ENCODE measurements around the gene GRM1.

The GRM1 gene

DNA sequence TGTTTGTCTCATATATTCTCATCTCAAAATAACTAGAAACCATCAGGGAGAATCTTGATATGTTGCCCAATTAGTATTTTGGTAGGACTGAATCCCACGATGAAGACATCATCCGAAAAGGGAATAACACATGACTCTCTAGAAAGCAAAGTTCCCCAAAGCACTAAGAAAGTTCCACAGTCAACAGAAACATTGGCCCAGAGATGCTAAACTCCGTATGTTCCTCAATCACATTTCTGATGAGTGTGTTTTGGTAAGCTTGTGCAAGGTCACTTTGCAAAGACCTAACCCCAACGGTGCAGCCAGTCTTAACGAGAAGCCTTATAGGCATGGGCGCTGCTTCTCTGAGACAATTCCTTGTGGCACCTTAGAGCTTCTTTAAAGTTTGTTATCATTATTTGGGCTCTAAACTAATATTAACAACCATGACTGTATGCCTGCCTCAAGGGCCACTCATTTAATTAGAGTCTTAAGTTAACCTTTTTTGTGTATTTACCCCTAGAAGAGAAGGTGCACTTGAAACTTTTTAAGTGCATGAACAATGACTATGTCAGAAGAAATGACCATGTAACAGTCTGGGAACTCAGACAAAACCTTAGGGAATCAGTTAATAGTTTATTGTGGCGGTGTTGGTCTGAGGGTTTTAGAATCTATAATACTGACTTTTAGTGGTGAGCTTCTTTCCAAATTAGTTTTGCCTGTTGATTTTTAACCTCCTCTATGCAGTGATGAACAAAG lies 312.8 kb downstream of the GRM1 start:
- H3K36me3 Mint-ChIP-seq: no peaks in the 10 kb centered on the region
- peaks cover 8% of the 10 kb centered on the region for H3K27me3 Mint-ChIP-seq
- H3K4me3 Mint-ChIP-seq: no peak overlapping the region
- H3K9me3 Mint-ChIP-seq: no peaks in the 10 kb centered on the region
- H3K4me1 Mint-ChIP-seq: no peaks in the 10 kb centered on the region
- no peak overlapping the region for H3K27ac Mint-ChIP-seq

- no peaks in the 10 kb centered on the region for H3K9me3 Mint-ChIP-seq
- no peaks in the 10 kb centered on the region for H3K4me1 Mint-ChIP-seq
- H3K27me3 Mint-ChIP-seq: peaks cover 5% of the 10 kb centered on the region
- H3K4me3 Mint-ChIP-seq: no peak overlapping the region
- H3K27ac Mint-ChIP-seq: no peak overlapping the region
- no peaks in the 10 kb centered on the region for H3K36me3 Mint-ChIP-seq
These were observed 316.7 kb downstream of the GRM1 start for GRCh38 chr6:146345598-146345997.

GRCh38 chr6:146347090-146347489 lies 318.2 kb downstream of the GRM1 start:
- no peak overlapping the region for H3K27ac Mint-ChIP-seq
- no peaks in the 10 kb centered on the region for H3K9me3 Mint-ChIP-seq
- H3K4me3 Mint-ChIP-seq: no peak overlapping the region
- H3K4me1 Mint-ChIP-seq: no peaks in the 10 kb centered on the region
- H3K27me3 Mint-ChIP-seq: peaks cover 5% of the 10 kb centered on the region
- no peaks in the 10 kb centered on the region for H3K36me3 Mint-ChIP-seq

DNA sequence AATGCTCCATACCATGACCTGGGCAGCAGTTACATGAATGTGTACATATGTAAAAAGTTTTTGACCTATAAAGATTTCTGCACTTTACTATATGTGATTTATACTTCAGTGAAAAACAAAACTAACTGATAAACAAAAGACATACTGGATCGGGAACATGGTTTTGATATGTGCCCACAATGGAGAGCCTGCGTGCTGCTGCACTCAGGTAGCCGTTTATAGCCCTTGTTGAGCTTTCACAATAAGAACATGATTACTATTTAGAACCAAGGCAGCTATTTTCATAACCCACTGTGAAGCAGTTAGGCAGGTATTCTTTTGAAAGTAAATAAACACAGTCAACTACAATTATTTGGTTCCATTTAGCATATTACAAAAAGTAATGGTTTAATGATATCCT lies 318.8 kb downstream of the GRM1 start:
- Mint-ChIP-seq H3K9me3 (no peaks in the 10 kb centered on the region), H3K4me3 (no peak overlapping the region), H3K27ac (no peak overlapping the region), H3K36me3 (no peaks in the 10 kb centered on the region), H3K4me1 (no peaks in the 10 kb centered on the region), H3K27me3 (peaks cover 5% of the 10 kb centered on the region)

DNA sequence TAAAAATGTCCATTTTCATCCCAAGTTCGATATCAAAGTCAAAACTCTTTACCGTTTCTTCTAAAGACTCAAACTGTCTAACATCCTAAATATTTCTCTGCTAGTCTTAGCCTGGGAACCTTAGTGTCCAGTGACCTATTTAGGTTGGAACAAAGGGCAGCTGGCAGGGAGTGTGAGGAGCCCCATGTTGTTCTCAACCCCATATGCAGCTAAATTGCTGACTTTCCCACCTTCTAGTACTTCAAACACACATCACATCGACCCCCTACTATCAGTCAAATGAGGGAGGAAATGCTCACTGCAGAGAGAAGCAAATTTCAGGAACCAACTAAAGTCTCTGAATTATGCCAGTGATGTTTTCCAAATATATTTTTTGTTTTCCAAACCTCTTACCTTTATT lies 322.2 kb downstream of the GRM1 start:
- H3K4me3 Mint-ChIP-seq: no peak overlapping the region
- H3K4me1 Mint-ChIP-seq: no peaks in the 10 kb centered on the region
- no peak overlapping the region for H3K27ac Mint-ChIP-seq
- no peaks in the 10 kb centered on the region for H3K9me3 Mint-ChIP-seq
- no peaks in the 10 kb centered on the region for H3K36me3 Mint-ChIP-seq
- no peaks in the 10 kb centered on the region for H3K27me3 Mint-ChIP-seq

DNA sequence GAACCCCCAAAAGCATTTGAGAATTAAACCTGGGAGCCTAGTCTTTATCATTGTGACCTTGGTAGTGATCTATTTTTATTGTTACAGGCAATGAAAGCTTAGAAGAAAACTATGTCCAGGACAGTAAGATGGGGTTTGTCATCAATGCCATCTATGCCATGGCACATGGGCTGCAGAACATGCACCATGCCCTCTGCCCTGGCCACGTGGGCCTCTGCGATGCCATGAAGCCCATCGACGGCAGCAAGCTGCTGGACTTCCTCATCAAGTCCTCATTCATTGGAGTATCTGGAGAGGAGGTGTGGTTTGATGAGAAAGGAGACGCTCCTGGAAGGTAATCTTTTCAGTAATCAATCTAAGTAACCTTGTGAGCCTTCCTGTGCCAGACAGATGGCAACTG lies 323.3 kb downstream of the GRM1 start:
- no peaks in the 10 kb centered on the region for H3K4me1 Mint-ChIP-seq
- no peaks in the 10 kb centered on the region for H3K36me3 Mint-ChIP-seq
- H3K9me3 Mint-ChIP-seq: no peaks in the 10 kb centered on the region
- no peak overlapping the region for H3K27ac Mint-ChIP-seq
- no peaks in the 10 kb centered on the region for H3K27me3 Mint-ChIP-seq
- no peak overlapping the region for H3K4me3 Mint-ChIP-seq

GRCh38 chr6:146354451-146354850 lies 325.6 kb downstream of the GRM1 start:
- no peaks in the 10 kb centered on the region for H3K9me3 Mint-ChIP-seq
- no peaks in the 10 kb centered on the region for H3K36me3 Mint-ChIP-seq
- H3K27me3 Mint-ChIP-seq: no peaks in the 10 kb centered on the region
- H3K4me3 Mint-ChIP-seq: no peak overlapping the region
- no peaks in the 10 kb centered on the region for H3K4me1 Mint-ChIP-seq
- H3K27ac Mint-ChIP-seq: no peak overlapping the region

DNA sequence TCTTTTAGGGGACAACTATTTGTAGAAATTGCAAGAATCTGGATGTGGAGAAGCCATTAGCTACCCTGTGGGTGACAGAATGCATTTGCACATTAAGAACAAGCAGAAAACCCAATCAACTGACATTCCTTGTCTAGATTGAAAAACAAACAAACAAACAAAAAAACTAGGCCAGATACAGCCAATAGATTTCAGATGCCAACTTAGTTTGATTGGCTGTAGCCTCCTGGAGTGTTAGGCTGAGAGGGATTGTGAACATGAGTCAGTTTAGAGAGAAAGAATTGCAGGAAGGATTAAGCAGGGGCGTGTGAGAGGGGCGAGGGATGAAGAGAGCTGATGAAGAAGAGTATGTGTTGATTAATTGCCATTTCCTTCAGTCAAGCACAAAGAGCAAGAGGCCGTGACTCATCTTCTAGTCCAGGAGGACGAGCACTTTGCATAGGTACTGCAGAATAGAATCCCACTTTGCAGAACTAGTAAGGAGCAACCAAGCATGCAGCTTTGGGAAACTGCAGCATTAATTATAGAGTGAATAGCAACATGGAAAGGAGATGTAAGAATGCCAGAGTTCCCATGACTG lies 326.7 kb downstream of the GRM1 start:
- no peaks in the 10 kb centered on the region for H3K36me3 Mint-ChIP-seq
- H3K4me3 Mint-ChIP-seq: no peak overlapping the region
- no peaks in the 10 kb centered on the region for H3K4me1 Mint-ChIP-seq
- H3K27me3 Mint-ChIP-seq: no peaks in the 10 kb centered on the region
- H3K9me3 Mint-ChIP-seq: no peaks in the 10 kb centered on the region
- no peak overlapping the region for H3K27ac Mint-ChIP-seq

DNA sequence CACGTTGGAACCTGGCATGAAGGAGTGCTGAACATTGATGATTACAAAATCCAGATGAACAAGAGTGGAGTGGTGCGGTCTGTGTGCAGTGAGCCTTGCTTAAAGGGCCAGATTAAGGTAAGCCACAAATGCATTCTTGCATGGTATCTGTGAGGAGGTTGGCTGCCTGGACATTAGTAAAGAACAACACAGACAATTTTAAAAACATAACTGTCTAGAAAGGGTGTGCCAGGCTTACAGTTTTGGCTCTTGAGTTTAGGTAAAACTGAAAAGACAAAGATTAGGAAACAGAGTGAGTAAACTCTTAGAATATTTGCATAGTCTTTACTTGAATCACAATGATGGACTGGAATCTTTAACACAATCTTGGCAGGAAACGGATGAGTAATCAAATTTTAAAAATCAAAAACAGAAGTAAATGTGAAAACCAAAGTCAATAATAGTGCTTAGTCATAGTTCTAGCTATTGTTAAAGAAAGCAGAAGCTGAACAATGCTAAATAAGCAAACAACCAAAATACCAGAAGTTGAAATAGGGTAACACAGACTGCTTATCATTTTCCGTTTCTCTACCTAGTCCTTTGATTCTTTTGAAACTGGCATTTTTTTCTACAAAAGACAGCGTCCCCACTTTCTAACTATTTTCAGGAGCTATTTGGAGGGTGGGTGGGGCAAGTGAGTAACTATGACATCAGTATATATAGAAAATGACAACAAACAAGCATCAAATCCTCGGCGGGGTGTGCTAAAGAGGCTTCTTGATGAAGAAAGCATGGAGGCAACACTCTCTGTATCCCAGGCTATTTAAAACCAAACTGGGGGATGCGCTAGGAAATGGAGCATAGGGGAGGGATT lies 328.9 kb downstream of the GRM1 start:
- Mint-ChIP-seq H3K9me3 (no peaks in the 10 kb centered on the region), H3K36me3 (no peaks in the 10 kb centered on the region), H3K27ac (peak overlapping the region; percentile 24), H3K4me3 (no peak overlapping the region), H3K27me3 (no peaks in the 10 kb centered on the region), H3K4me1 (no peaks in the 10 kb centered on the region)

- Mint-ChIP-seq H3K27me3 (no peaks in the 10 kb centered on the region), H3K4me1 (no peaks in the 10 kb centered on the region), H3K27ac (no peak overlapping the region), H3K9me3 (no peaks in the 10 kb centered on the region), H3K4me3 (no peak overlapping the region), H3K36me3 (no peaks in the 10 kb centered on the region)
These were observed 329.7 kb downstream of the GRM1 start for GRCh38 chr6:146358431-146359046.

DNA sequence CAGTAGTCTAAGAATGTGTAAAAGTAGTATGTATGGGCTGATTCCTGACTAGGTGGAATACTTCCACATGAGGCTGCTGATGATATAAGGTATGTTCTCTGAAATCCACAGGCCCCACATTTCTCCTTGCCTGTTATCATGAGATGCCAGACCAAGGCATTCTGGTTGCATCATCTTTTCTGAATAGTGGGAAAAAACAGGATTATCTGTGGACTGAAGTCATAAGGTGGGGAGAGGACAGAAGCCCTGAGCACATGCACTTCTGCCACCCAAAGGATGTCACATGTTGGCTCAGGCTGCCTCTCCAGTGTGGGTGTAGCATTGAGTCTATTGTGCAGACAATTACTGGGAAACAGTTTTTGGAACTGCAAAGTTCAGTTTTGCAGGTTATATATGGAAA lies 330.3 kb downstream of the GRM1 start:
- H3K4me3 Mint-ChIP-seq: no peak overlapping the region
- H3K36me3 Mint-ChIP-seq: no peaks in the 10 kb centered on the region
- no peaks in the 10 kb centered on the region for H3K9me3 Mint-ChIP-seq
- H3K27ac Mint-ChIP-seq: no peak overlapping the region
- no peaks in the 10 kb centered on the region for H3K4me1 Mint-ChIP-seq
- no peaks in the 10 kb centered on the region for H3K27me3 Mint-ChIP-seq

DNA sequence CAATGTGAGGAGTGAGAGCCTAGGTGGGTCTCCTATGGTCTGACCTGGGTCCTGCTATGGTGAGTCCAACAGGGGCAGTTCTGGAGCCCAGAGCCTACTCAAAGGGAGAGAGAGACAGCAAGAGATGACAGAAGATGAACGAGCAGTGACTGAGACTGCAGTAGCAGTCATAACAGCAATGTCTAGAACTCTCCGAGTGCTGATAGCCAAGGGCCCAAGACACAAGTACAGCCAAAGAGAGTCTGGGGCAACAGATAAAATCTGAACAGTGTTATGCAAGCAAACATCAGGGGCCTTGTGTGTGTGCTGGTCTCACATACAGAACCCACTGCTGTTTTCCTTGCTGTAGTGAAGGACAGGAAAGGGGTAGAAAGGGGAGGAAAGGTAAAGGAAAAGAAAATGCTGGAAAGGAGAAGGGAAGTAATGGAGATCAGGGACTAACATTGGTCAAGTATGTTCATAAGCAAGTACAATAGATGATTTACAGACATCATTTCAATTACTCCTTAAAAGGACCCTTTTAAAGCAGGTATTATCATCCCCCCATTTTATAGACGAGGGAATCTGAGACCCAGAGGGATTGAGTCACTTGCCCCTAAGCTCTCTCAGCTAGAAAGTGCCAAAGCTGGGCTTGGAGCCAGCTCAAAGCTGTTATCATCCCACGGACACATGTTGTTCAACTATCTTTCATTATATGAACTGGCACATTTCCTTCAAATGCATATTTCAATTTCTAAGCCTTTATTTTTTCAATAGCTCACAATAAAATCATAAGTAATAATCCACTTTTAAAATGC lies 332.5 kb downstream of the GRM1 start:
- Mint-ChIP-seq H3K4me3 (no peak overlapping the region), H3K27ac (no peak overlapping the region), H3K4me1 (no peaks in the 10 kb centered on the region), H3K9me3 (no peaks in the 10 kb centered on the region), H3K27me3 (no peaks in the 10 kb centered on the region), H3K36me3 (no peaks in the 10 kb centered on the region)

GRCh38 chr6:146363838-146364607 lies 335.2 kb downstream of the GRM1 start:
- Mint-ChIP-seq H3K9me3 (no peaks in the 10 kb centered on the region), H3K4me1 (no peaks in the 10 kb centered on the region), H3K27me3 (no peaks in the 10 kb centered on the region), H3K27ac (no peak overlapping the region), H3K4me3 (no peak overlapping the region), H3K36me3 (no peaks in the 10 kb centered on the region)

DNA sequence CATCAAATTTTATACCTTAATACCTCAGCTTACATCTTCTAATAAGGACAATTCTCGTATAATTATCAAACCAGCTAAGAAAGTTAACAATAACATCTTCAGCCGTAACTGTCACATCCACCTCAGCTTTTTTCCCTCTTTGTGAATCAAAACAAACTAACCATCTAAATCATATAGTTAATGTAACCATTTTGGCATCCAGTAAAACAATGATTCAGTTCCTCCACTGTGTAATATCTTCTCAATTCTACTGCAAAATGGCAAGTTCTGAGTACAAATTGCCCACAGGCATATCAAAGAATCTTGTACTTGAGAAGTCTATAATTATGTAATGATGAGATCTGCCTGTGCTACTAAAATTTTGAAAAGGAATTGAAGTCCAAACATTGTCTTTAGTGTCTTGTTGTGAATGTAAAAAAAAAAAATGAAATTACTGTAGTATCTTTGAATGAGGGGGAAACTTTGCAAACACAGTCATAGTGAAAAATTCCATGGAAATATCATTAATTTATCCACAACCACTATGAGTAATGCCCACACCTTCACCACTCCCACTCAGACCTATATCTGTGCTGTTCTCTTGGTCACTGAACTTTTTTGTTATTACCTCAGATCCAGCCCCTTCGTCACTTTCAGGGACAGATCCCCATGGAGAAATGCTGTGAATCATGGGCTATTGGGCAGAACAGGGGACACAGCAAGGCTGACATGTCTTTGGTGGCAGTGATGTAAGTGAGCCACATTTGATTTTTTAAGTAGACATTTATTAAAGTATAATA lies 336.1 kb downstream of the GRM1 start:
- H3K27ac Mint-ChIP-seq: no peak overlapping the region
- no peaks in the 10 kb centered on the region for H3K9me3 Mint-ChIP-seq
- H3K27me3 Mint-ChIP-seq: no peaks in the 10 kb centered on the region
- H3K4me3 Mint-ChIP-seq: no peak overlapping the region
- no peaks in the 10 kb centered on the region for H3K4me1 Mint-ChIP-seq
- no peaks in the 10 kb centered on the region for H3K36me3 Mint-ChIP-seq

Measured in activated naive CD4-positive, alpha-beta T cell treated with anti-CD3 and anti-CD28 coated beads, Interleukin-2, amount 50 U/mL, for 24 hours (primary cell).